ENCODE results near the gene BCLAF3. TPM values are rescaled to one million over a fixed set of nuclear protein-coding genes. Genes with fewer than 3 reads are reported as not detected.

Gene BCLAF3
- polyA plus RNA-seq, 3 donors, result 0.87 to 4.0 (median 1.1) TPM

- Mint-ChIP-seq H3K27ac (no peak overlapping the region), H3K27me3 (ENCODE audit: low read depth in 3 of 3) (peaks cover 0 to 5% (median 0%) of the 10 kb centered on the region in 3 donors), H3K4me3 (no peak overlapping the region), H3K9me3 (peaks cover 0 to 2% (median 0%) of the 10 kb centered on the region in 7 donors), H3K36me3 (peaks cover 0 to 16% of the 10 kb centered on the region in 2 donors), H3K4me1 (no peaks in the 10 kb centered on the region)
- Histone ChIP-seq H3K4me2 (replicated peaks; ENCODE audit: extremely low read depth, low read length, poor library complexity, severe bottlenecking) (no peak overlapping the region), H3K36me3 (replicated peaks in 1 of 2; ENCODE audit: control insufficient read depth in 1 of 2, insufficient read depth in 2 of 2, low read length in 2 of 2) (peaks cover 6 to 28% of the 10 kb centered on the region in 2 donors), H3K9ac (ENCODE audit: insufficient read depth, low read length, poor library complexity, severe bottlenecking) (no peak overlapping the region), H3K9me3 (replicated peaks in 1 of 2; ENCODE audit: control insufficient read depth in 1 of 2, insufficient read depth in 1 of 2, low read length in 2 of 2) (no peaks in the 10 kb centered on the region), H3K27ac (ENCODE audit: low read depth in 1 of 2, low read length in 2 of 2) (no peak overlapping the region), H3K27me3 (ENCODE audit: control insufficient read depth in 2 of 2, insufficient read depth in 2 of 2, low read length in 2 of 2) (peaks cover 0 to 8% of the 10 kb centered on the region in 2 donors), H4K20me1 (ENCODE audit: insufficient read depth, low read length) (no peaks in the 10 kb centered on the region), H3K4me3 (replicated peaks in 1 of 3; ENCODE audit: low read depth in 2 of 3, low read length in 3 of 3) (no peak overlapping the region), H3K79me2 (ENCODE audit: insufficient read depth, low read length) (no peaks in the 10 kb centered on the region), H2AFZ (ENCODE audit: insufficient read depth, low read depth, low read length, poor library complexity, severe bottlenecking) (no peak overlapping the region), H3K4me1 (ENCODE audit: control insufficient read depth in 1 of 2, insufficient read depth in 2 of 2, low read length in 2 of 2) (no peaks in the 10 kb centered on the region)
- no peak for DNase-seq
- intact Hi-C loops (cut with micrococcal nuclease), result no loop called here
- no peak for TF ChIP-seq CTCF (IDR thresholded peaks at IDR 0.05)
Measured at GRCh38 chrX:19956306-19956705, 34.6 kb downstream of the BCLAF3 start.

GRCh38 chrX:19955306-19955705, 35.6 kb downstream of the BCLAF3 start:
- WGBS (ENCODE audit: insufficient coverage), result no CpG with 5 or more reads among the region's 2 CpGs
- peaks cover 0 to 2% (median 0%) of the 10 kb centered on the region in 7 donors for H3K9me3 Mint-ChIP-seq
- H3K4me1 Mint-ChIP-seq, result no peaks in the 10 kb centered on the region
- no peak for DNase-seq
- Histone ChIP-seq H3K4me2 (replicated peaks; ENCODE audit: extremely low read depth, low read length, poor library complexity, severe bottlenecking) (no peak overlapping the region), H3K9ac (ENCODE audit: insufficient read depth, low read length, poor library complexity, severe bottlenecking) (no peak overlapping the region), H3K9me3 (replicated peaks in 1 of 2; ENCODE audit: control insufficient read depth in 1 of 2, insufficient read depth in 1 of 2, low read length in 2 of 2) (no peaks in the 10 kb centered on the region), H2AFZ (ENCODE audit: insufficient read depth, low read depth, low read length, poor library complexity, severe bottlenecking) (no peak overlapping the region), H3K36me3 (replicated peaks in 1 of 2; ENCODE audit: control insufficient read depth in 1 of 2, insufficient read depth in 2 of 2, low read length in 2 of 2) (peaks cover 11 to 33% of the 10 kb centered on the region in 2 donors), H3K4me1 (ENCODE audit: control insufficient read depth in 1 of 2, insufficient read depth in 2 of 2, low read length in 2 of 2) (no peaks in the 10 kb centered on the region), H3K4me3 (replicated peaks in 1 of 3; ENCODE audit: low read depth in 2 of 3, low read length in 3 of 3) (no peak overlapping the region), H4K20me1 (ENCODE audit: insufficient read depth, low read length) (no peaks in the 10 kb centered on the region), H3K79me2 (ENCODE audit: insufficient read depth, low read length) (no peaks in the 10 kb centered on the region), H3K27ac (ENCODE audit: low read depth in 1 of 2, low read length in 2 of 2) (no peak overlapping the region), H3K27me3 (ENCODE audit: control insufficient read depth in 2 of 2, insufficient read depth in 2 of 2, low read length in 2 of 2) (peaks cover 0 to 8% of the 10 kb centered on the region in 2 donors)
- H3K36me3 Mint-ChIP-seq, result peaks cover 2 to 17% of the 10 kb centered on the region in 2 donors
- H3K27me3 Mint-ChIP-seq (ENCODE audit: low read depth in 3 of 3), result peaks cover 0 to 4% (median 0%) of the 10 kb centered on the region in 3 donors
- no peak overlapping the region for H3K27ac Mint-ChIP-seq
- no peak overlapping the region for H3K4me3 Mint-ChIP-seq
- no peak for TF ChIP-seq CTCF (IDR thresholded peaks at IDR 0.05)
- intact Hi-C loops (cut with micrococcal nuclease), result no loop called here

Data from CD14-positive monocyte (primary cell).